Astrocyte (in vitro differentiated cells and primary cell): ENCODE data around the gene MRPL1.

ENCODE experiments used
- EZH2 ChIP-seq: IDR thresholded peaks from 2 replicates; pipeline ENCODE4 v1.6.1; 2012; ENCODE audit warnings: mild to moderate bottlenecking, low read length, inconsistent platforms; ENCODE audit not compliant: insufficient read depth
- TF ChIP-seq, protein P1 (sequence below): IDR thresholded peaks from 2 replicates; pipeline ENCODE4 v1.5.1; 2011; ENCODE audit warnings: low read depth, mild to moderate bottlenecking, inconsistent platforms, low read length, moderate library complexity; ENCODE audit not compliant: insufficient read depth

DNA sequence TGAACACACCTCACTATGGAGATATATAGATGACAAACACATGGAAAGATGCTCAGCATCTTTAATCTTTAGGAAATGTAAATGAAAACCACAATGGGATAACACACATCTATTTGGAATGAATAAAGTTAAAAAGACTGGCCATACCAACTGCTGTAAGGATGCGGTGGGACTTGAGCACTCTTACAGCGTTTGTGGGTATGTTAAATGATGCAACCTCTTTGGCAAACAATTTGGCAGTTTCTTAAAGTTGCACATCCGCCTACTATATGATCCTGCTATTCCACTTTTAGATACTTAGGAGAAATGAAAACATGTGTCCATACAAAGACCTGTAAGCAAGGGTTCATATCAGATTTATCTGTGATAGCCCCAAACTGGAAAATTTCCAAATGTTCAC, 50.7 kb downstream of the MRPL1 start:
- TF ChIP-seq, protein P1, sequence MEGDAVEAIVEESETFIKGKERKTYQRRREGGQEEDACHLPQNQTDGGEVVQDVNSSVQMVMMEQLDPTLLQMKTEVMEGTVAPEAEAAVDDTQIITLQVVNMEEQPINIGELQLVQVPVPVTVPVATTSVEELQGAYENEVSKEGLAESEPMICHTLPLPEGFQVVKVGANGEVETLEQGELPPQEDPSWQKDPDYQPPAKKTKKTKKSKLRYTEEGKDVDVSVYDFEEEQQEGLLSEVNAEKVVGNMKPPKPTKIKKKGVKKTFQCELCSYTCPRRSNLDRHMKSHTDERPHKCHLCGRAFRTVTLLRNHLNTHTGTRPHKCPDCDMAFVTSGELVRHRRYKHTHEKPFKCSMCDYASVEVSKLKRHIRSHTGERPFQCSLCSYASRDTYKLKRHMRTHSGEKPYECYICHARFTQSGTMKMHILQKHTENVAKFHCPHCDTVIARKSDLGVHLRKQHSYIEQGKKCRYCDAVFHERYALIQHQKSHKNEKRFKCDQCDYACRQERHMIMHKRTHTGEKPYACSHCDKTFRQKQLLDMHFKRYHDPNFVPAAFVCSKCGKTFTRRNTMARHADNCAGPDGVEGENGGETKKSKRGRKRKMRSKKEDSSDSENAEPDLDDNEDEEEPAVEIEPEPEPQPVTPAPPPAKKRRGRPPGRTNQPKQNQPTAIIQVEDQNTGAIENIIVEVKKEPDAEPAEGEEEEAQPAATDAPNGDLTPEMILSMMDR = no peak
- TF ChIP-seq EZH2 = no peak
